Hepatocyte (in vitro differentiated cells): Measurements from ENCODE around the gene JMJD1C. TPM values are rescaled to one million over a fixed set of nuclear protein-coding genes. Genes with fewer than 3 reads are reported as not detected.

Experiments
- DNase-seq: peaks from one replicate; pipeline ENCODE4 v3.0.0-alpha.2; 2016; ENCODE audit warnings: low spot score
- H2AFZ ChIP-seq: fragments of 200-600 bp; sonication (generic); 2 replicates; pipeline ENCODE4 v1.6.0; 2016; ENCODE audit warnings: antibody characterized with exemption, mild to moderate bottlenecking
- H3K27ac ChIP-seq: fragments of 200-600 bp; sonication (generic); 2 replicates; pipeline ENCODE4 v1.5.1; 2016; ENCODE audit warnings: mild to moderate bottlenecking
- H3K27me3 ChIP-seq: fragments of 200-600 bp; sonication (generic); 2 replicates; pipeline ENCODE4 v1.6.1; 2016
- H3K36me3 ChIP-seq: fragments of 200-600 bp; sonication (generic); replicated peaks from 2 replicates; pipeline ENCODE4 v1.5.1; 2016; ENCODE audit warnings: low read depth; ENCODE audit not compliant: insufficient read depth
- H3K4me1 ChIP-seq: fragments of 200-600 bp; sonication (generic); 2 replicates; pipeline ENCODE4 v1.5.1; 2016; ENCODE audit warnings: mild to moderate bottlenecking, moderate library complexity; ENCODE audit not compliant: insufficient read depth
- H3K4me2 ChIP-seq: fragments of 200-600 bp; sonication (generic); 2 replicates; pipeline ENCODE4 v1.6.0; 2016
- H3K4me3 ChIP-seq: fragments of 200-600 bp; sonication (generic); 2 replicates; pipeline ENCODE4 v1.5.1; 2016; ENCODE audit warnings: mild to moderate bottlenecking
- H3K79me2 ChIP-seq: fragments of 200-600 bp; sonication (generic); 2 replicates; pipeline ENCODE4 v1.6.0; 2017; ENCODE audit warnings: mild to moderate bottlenecking
- H3K9me2 ChIP-seq: fragments of 200-600 bp; sonication (generic); replicated peaks from 2 replicates; pipeline ENCODE4 v1.6.0; 2017; ENCODE audit warnings: mild to moderate bottlenecking; ENCODE audit not compliant: insufficient read depth
- H3K9me3 ChIP-seq: fragments of 200-600 bp; sonication (generic); 2 replicates; pipeline ENCODE4 v1.5.1; 2016; ENCODE audit warnings: low read depth, mild to moderate bottlenecking
- H4K20me1 ChIP-seq: fragments of 200-600 bp; sonication (generic); 2 replicates; pipeline ENCODE4 v1.6.0; 2016; ENCODE audit warnings: mild to moderate bottlenecking; ENCODE audit not compliant: insufficient read depth, poor library complexity, severe bottlenecking
- EZH2 ChIP-seq: fragments of 200-600 bp; sonication (generic); IDR thresholded peaks from 2 replicates; pipeline ENCODE4 v1.6.1; 2016; ENCODE audit warnings: antibody characterized with exemption, mild to moderate bottlenecking, borderline replicate concordance
- EZH2phosphoT487 ChIP-seq: fragments of 200-600 bp; sonication (generic); IDR thresholded peaks from one replicate; pipeline ENCODE4 v1.6.1; 2018; ENCODE audit warnings: antibody characterized with exemption, mild to moderate bottlenecking, low read depth, moderate library complexity; ENCODE audit not compliant: unreplicated experiment, severe bottlenecking
- WGBS: methylation state at CpG from one replicate; pipeline ENCODE4 v1.1.6; 2016; ENCODE audit warnings: low lambda C conversion rate; ENCODE audit errors: missing lambda C conversion rate; 5-methylcytosine and 5-hydroxymethylcytosine counted together
- polyA plus RNA-seq: library from polyadenylated mRNA; unstranded; fragments of >200 nt; fragmentation: Nextera tagmentation; extraction: Ambion mirVana; gene quantifications from 2 replicates; pipeline ENCODE4 v1.2.1, GENCODE V29; 2016
- total RNA-seq: library from RNA; depleted of rRNA; stranded (reverse); fragments of >200 nt; gene quantifications from 2 replicates; pipeline ENCODE4 v1.2.3, GENCODE V29; 2014
- TF ChIP-seq, protein P1 (sequence below): fragments of 200-600 bp; sonication (generic); IDR thresholded peaks from 2 replicates; pipeline ENCODE4 v1.5.1; 2016; ENCODE audit warnings: antibody characterized with exemption, mild to moderate bottlenecking; ENCODE audit not compliant: poor library complexity

Gene JMJD1C
- total and polyA plus RNA-seq, 2 experiments from 2014 or later = 43.2 to 177 TPM

DNA sequence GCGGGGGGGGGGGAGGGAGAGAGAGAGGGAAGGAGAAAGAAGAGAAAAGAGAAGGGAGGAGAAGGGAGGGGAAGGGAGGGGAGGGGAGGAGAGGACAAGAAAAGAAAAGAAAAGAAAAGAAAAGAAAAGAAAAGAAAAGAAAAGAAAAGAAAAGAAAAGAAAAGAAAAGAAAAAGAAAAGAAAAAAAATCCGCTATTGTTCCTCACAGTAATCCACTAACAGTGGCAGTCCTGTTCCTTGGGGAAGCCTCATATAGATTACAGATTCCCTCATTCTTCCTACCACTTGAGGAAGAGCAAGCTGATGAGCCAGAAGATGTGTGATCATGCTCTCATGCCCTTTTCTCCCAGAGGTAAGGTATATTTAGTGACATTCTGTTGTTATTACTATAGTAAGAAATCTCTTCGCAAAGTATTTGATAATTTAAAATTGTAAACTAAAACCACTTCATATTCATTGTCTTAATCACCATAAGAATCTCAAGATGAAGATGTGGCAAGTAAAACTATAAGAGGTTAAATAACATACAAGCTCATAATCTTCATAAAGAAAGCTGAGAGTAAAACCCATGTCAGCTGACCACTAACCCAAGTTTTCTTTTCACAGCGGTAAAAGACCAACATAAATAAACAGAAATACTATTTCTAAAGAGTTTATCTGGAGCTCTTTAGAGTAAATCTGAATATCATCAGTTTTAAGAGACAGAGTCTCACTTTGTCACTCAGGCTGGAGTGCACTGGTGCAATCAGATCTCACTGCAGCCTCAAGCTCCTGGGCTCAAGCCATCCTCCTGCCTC lies 128.1 kb downstream of the JMJD1C start:
- no peaks in the 10 kb centered on the region for H3K9me2 ChIP-seq
- H3K27ac ChIP-seq = no peak overlapping the region
- peaks cover 2% of the 10 kb centered on the region for H4K20me1 ChIP-seq
- H3K9me3 ChIP-seq = no peaks in the 10 kb centered on the region
- no peaks in the 10 kb centered on the region for H3K27me3 ChIP-seq
- no peak overlapping the region for H3K4me2 ChIP-seq
- no peaks in the 10 kb centered on the region for H3K4me1 ChIP-seq
- 85% methylated on average over 4 of the region's 4 CpGs for WGBS
- no peak overlapping the region for H3K4me3 ChIP-seq
- no peak overlapping the region for H2AFZ ChIP-seq
- DNase-seq = no peak
- H3K36me3 ChIP-seq = no peaks in the 10 kb centered on the region
- TF ChIP-seq, protein P1, sequence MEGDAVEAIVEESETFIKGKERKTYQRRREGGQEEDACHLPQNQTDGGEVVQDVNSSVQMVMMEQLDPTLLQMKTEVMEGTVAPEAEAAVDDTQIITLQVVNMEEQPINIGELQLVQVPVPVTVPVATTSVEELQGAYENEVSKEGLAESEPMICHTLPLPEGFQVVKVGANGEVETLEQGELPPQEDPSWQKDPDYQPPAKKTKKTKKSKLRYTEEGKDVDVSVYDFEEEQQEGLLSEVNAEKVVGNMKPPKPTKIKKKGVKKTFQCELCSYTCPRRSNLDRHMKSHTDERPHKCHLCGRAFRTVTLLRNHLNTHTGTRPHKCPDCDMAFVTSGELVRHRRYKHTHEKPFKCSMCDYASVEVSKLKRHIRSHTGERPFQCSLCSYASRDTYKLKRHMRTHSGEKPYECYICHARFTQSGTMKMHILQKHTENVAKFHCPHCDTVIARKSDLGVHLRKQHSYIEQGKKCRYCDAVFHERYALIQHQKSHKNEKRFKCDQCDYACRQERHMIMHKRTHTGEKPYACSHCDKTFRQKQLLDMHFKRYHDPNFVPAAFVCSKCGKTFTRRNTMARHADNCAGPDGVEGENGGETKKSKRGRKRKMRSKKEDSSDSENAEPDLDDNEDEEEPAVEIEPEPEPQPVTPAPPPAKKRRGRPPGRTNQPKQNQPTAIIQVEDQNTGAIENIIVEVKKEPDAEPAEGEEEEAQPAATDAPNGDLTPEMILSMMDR = no peak
- TF ChIP-seq EZH2phosphoT487 = no peak
- TF ChIP-seq EZH2 = no peak
- peaks cover 67% of the 10 kb centered on the region for H3K79me2 ChIP-seq

DNA sequence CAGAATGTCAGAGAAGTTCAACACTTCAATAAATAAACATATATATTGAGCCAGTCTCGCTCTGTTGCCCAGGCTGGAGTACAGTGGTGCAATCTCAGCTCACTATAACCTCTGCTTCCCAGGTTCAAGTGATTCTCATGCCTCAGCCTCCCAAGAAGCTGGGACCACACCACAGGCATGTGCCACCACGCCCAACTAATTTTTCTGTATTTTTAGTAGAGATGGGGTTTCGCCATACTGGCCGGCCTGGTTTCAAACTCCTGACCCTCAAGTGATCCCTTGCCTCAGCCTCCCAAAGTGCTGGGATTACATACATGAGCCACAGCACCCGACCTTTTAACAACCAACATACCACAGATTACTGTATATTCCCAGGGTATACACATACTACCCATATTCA lies 134.2 kb downstream of the JMJD1C start:
- H3K4me3 ChIP-seq = no peak overlapping the region
- H4K20me1 ChIP-seq = no peaks in the 10 kb centered on the region
- no peak overlapping the region for H3K4me2 ChIP-seq
- H3K4me1 ChIP-seq = no peaks in the 10 kb centered on the region
- H3K9me2 ChIP-seq = no peaks in the 10 kb centered on the region
- H3K36me3 ChIP-seq = no peaks in the 10 kb centered on the region
- H2AFZ ChIP-seq = no peak overlapping the region
- no peaks in the 10 kb centered on the region for H3K9me3 ChIP-seq
- TF ChIP-seq EZH2phosphoT487 (no peak), EZH2 (no peak)
- TF ChIP-seq, protein P1 = no peak
- peaks cover 71% of the 10 kb centered on the region for H3K79me2 ChIP-seq
- H3K27me3 ChIP-seq = no peaks in the 10 kb centered on the region
- no peak for DNase-seq
- no peak overlapping the region for H3K27ac ChIP-seq
- WGBS = 94% methylated on average over 5 of the region's 5 CpGs

DNA sequence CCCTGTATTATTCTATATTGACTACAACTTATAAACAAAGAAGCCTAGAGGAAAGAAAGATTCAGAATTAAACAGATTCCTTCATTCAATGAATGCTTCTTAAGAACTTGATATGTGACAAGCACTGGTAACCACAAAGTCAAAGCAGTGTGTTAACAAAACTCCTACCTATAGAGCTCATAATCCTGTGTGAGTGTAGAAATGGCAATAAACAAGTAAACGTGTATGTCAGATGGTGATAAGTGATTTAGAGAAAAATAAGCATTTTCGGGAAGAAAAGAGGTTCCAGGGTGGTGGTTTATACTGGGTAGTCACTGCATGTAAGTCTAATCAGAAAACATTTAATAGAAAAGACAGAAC lies 141.3 kb downstream of the JMJD1C start:
- DNase-seq = no peak
- H3K4me2 ChIP-seq = no peak overlapping the region
- no peak for TF ChIP-seq EZH2
- no peak for TF ChIP-seq EZH2phosphoT487
- TF ChIP-seq, protein P1 = no peak
- no peaks in the 10 kb centered on the region for H3K4me1 ChIP-seq
- no peak overlapping the region for H3K27ac ChIP-seq
- H3K36me3 ChIP-seq = no peaks in the 10 kb centered on the region
- no peak overlapping the region for H2AFZ ChIP-seq
- no peak overlapping the region for H3K4me3 ChIP-seq
- peaks cover 6% of the 10 kb centered on the region for H4K20me1 ChIP-seq
- H3K9me3 ChIP-seq = no peaks in the 10 kb centered on the region
- 43% methylated on average over 2 of the region's 2 CpGs for WGBS
- H3K79me2 ChIP-seq = peaks cover 66% of the 10 kb centered on the region
- no peaks in the 10 kb centered on the region for H3K27me3 ChIP-seq
- no peaks in the 10 kb centered on the region for H3K9me2 ChIP-seq
